Muscle layer of duodenum (tissue), 2 donors: ENCODE measurements around the gene ACYP2.
"Not testable (repeated sequence)": the region's sequence is repeated elsewhere in the genome, so short reads cannot be mapped to it uniquely, and the experiment has no call there.

Experiments
- H3K27ac ChIP-seq: one replicate; pipeline ENCODE4 v1.7.0; 2013; ENCODE audit warnings: mild to moderate bottlenecking, low read length
- H3K27me3 ChIP-seq: one replicate; pipeline ENCODE4 v1.7.0; 2013; ENCODE audit warnings: low read depth, mild to moderate bottlenecking, control low read depth, low read length
- H3K36me3 ChIP-seq, 2 donors: one replicate each; pipeline ENCODE4 v1.7.0; 2013; ENCODE audit warnings: low read length in 2 of 2, control low read depth in 1 of 2, mild to moderate bottlenecking in 1 of 2; ENCODE audit not compliant: insufficient read depth in 2 of 2, control insufficient read depth in 1 of 2
- H3K4me1 ChIP-seq, 2 donors: one replicate each; pipeline ENCODE4 v1.7.0; 2013; ENCODE audit warnings: low read length in 2 of 2, mild to moderate bottlenecking in 2 of 2, control low read depth in 1 of 2, moderate library complexity in 1 of 2; ENCODE audit not compliant: insufficient read depth in 2 of 2, control insufficient read depth in 1 of 2
- H3K4me3 ChIP-seq, 2 donors: one replicate each; pipeline ENCODE4 v1.7.0; 2013; ENCODE audit warnings: low read length in 2 of 2, low read depth in 1 of 2, mild to moderate bottlenecking in 1 of 2
- H3K9me3 ChIP-seq, 2 donors: one replicate each; pipeline ENCODE4 v1.7.0; 2013; ENCODE audit warnings: low read length in 2 of 2, control low read depth in 1 of 2, mild to moderate bottlenecking in 1 of 2; ENCODE audit not compliant: control insufficient read depth in 1 of 2
- donor health status: healthy.

The ACYP2 gene

GRCh38 chr2:54260241-54260595, 144.8 kb downstream of the ACYP2 start:
- H3K36me3 ChIP-seq, result no peaks in the 10 kb centered on the region
- no peak overlapping the region for H3K27ac ChIP-seq
- no peaks in the 10 kb centered on the region for H3K9me3 ChIP-seq
- no peak overlapping the region for H3K4me3 ChIP-seq
- H3K4me1 ChIP-seq, result no peaks in the 10 kb centered on the region
- no peaks in the 10 kb centered on the region for H3K27me3 ChIP-seq

- H3K27ac ChIP-seq, result no peak overlapping the region
- no peaks in the 10 kb centered on the region for H3K36me3 ChIP-seq
- no peak overlapping the region for H3K4me3 ChIP-seq
- H3K9me3 ChIP-seq, result no peaks in the 10 kb centered on the region
- H3K4me1 ChIP-seq, result no peaks in the 10 kb centered on the region
- no peaks in the 10 kb centered on the region for H3K27me3 ChIP-seq
These were observed 146.1 kb downstream of the ACYP2 start for GRCh38 chr2:54261537-54261936.

DNA sequence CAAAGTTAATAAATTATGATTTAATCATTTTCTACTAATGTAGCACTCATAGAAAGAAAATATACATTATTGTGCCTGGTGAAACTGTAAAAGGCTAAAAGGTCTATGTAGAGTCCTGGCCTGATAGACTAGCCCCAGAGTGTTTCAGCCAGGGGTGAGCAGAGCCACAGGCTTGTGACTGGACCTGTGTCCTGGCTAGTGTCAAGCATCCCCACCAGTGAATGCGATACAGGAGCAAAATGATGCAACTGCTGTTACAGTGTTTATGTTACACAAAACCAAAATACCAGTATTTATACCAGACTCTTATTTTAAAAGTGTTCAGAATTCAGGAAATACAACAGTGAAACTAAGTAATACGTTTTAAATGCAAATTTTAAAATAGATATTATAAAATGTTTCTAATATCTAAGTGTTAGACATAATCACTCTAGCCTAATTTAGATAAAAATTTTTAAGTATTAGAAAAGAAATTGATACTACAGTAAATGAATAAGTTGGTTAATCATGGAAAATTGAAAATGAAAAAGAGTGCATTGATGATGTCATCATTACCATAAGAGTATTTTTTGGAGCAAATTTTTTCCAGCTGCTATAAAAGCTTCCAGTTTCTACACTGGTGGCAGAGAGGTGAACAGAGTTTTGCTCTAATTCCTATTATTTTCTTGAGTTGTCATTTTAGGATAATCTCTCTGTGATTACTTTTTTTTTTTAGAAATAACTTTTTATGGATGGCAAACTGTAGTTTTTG, 146.8 kb downstream of the ACYP2 start:
- Histone ChIP-seq H3K27ac (no peak overlapping the region), H3K36me3 (no peaks in the 10 kb centered on the region), H3K4me1 (no peaks in the 10 kb centered on the region), H3K27me3 (no peaks in the 10 kb centered on the region), H3K9me3 (no peaks in the 10 kb centered on the region), H3K4me3 (no peak overlapping the region)

DNA sequence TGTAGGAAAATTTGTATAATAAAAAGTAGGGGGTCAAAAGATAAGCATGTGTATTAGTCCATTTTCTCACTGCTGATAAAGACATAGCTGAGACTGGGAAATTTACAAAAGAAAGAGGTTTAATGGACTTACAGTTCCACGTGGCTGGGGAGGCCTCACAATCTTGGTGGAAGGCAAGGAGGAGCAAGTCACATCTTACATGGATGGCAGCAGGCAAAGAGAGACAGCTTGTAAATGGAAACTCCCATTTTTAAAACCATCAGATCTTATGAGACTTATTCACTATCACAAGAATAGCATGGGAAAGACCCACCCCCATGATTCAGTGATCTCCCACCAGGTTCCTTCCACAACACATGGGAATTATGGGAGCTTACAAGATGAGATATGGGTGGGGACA, 149.7 kb downstream of the ACYP2 start:
- not testable (repeated sequence) for H3K27ac ChIP-seq, H3K4me3 ChIP-seq, H3K36me3 ChIP-seq, H3K27me3 ChIP-seq, H3K9me3 ChIP-seq, H3K4me1 ChIP-seq

DNA sequence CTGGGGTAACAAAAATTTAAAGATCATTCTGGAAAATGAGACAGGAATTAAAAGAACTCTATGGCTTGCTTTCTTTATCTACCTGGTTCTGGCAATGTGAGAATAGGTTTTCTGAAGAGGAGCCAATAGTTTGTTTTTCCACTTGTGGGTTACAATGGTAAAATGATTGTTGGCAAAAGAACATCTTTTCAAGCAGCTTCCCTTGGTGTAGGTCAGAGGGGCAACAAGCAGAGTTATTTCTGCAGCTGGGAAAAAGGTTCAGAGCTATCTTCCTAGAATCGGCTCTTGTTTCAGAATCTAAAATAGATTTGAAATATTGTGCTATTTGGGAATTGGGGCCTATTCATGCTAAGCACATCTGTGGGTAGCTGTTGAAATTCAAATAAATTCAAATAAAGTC, 152.2 kb downstream of the ACYP2 start:
- H3K27ac ChIP-seq, result no peak overlapping the region

DNA sequence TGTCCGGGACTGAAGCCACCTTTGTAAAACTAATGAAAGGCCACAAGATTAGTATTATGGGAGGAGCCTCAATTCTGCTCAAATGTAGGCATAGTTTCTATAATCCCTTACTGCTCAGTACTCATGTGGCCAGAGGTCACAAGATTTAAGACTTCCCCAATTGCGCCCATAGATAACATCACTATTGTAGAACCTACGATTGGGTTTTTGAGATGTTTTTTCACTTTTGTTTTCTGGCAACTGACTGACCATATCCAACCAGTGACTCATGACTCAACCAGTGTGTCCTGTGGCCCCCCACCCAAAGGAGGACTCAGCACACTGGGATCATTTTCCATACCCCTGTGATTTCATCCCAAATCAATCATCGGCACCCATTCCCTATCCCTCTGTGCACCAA, 155.8 kb downstream of the ACYP2 start:
- Histone ChIP-seq H3K27ac (no peak overlapping the region), H3K4me3 (no peak overlapping the region), H3K9me3 (no peaks in the 10 kb centered on the region), H3K27me3 (no peaks in the 10 kb centered on the region), H3K36me3 (no peaks in the 10 kb centered on the region), H3K4me1 (no peaks in the 10 kb centered on the region)

More for the DNA sequence above, 152.2 kb downstream of the ACYP2 start:
- no peaks in the 10 kb centered on the region for H3K36me3 ChIP-seq
- H3K9me3 ChIP-seq, result no peaks in the 10 kb centered on the region
- H3K4me3 ChIP-seq, result no peak overlapping the region
- H3K27me3 ChIP-seq, result no peaks in the 10 kb centered on the region
- no peaks in the 10 kb centered on the region for H3K4me1 ChIP-seq

DNA sequence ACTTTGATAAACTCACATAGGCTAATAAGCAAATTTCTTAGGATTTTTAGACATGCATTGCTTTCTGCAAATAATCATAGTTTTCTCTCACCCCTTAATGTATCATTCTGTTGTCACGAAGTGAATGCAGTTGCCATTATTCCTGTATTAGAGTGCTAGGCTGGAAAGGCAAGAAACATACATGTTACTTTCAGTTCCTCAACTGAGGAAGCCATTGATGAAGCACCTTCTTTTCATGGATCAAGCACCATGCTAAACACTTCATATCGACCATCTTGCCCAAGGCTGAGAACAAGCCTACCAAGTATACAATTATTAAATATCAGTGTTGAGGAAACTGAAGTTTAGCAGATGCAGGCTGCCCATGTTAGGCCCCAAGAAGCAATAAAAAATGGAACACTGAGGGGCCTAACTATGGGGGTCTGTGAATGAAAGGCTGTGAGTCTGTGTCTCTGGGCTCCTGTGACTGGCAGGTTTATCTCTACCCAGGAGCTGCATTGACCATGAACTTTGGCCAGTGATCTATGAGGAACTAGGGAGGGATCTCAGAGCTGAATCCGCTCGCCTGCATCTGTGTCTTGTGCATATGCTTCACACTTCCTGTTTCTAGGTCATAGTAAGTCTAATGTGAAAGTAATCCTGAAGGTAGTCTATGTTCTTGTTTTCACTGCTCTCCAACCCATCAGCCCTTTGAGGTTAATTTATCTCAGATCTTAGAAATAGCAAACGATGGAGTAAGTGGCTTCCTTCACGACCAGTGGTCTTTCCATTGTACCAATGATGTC, 156.6 kb downstream of the ACYP2 start:
- Histone ChIP-seq H3K27ac (no peak overlapping the region), H3K36me3 (no peaks in the 10 kb centered on the region), H3K9me3 (no peaks in the 10 kb centered on the region), H3K4me3 (no peak overlapping the region), H3K27me3 (no peaks in the 10 kb centered on the region), H3K4me1 (no peaks in the 10 kb centered on the region)

DNA sequence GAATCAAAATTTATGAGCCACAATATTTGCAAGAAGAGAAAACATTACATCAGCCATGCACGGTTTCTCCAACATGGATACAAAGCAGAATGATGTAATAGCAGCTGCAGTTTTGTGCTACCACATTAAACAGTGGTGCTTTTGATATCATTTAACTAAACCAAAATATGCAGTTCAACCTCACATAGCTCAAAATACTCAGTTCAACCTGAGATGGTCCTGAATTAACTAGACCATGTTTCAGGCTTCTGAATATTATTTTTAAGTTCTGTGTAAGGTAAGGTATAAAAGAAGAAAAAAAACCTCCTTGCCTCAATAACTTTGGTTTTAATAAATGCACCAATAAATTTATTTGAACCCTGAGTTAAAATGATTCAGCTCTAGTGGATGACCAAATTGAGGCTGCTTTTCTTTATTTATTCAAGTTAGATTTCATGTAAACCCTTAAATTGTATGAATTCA, 159.4 kb downstream of the ACYP2 start:
- Histone ChIP-seq H3K36me3 (no peaks in the 10 kb centered on the region), H3K27ac (no peak overlapping the region), H3K4me1 (no peaks in the 10 kb centered on the region), H3K4me3 (no peak overlapping the region), H3K27me3 (no peaks in the 10 kb centered on the region), H3K9me3 (no peaks in the 10 kb centered on the region)

DNA sequence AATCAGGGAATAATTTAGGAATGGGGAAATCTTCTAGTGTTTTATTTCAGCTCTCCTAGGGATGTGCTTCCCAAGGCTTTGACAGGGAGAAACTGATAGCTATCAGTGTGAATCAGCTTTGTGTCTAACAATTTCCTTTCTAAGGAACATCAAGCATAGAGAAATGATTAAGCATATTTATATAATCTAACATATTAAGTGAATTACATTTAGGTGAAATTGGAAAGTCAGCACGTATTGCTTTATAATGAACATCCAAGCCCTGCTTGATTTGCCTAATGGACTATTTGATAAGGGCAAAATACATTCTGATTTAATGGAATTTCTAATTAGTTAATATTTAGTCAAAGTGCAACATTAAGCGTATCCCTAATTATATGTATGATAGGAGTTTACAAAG, 160.1 kb downstream of the ACYP2 start:
- no peak overlapping the region for H3K4me3 ChIP-seq
- no peaks in the 10 kb centered on the region for H3K4me1 ChIP-seq
- no peaks in the 10 kb centered on the region for H3K9me3 ChIP-seq
- H3K27ac ChIP-seq, result no peak overlapping the region
- H3K36me3 ChIP-seq, result no peaks in the 10 kb centered on the region
- no peaks in the 10 kb centered on the region for H3K27me3 ChIP-seq

GRCh38 chr2:54279385-54279784, 164.0 kb downstream of the ACYP2 start:
- Histone ChIP-seq H3K4me3 (no peak overlapping the region), H3K27ac (no peak overlapping the region), H3K36me3 (no peaks in the 10 kb centered on the region), H3K27me3 (no peaks in the 10 kb centered on the region), H3K4me1 (no peaks in the 10 kb centered on the region), H3K9me3 (no peaks in the 10 kb centered on the region)

DNA sequence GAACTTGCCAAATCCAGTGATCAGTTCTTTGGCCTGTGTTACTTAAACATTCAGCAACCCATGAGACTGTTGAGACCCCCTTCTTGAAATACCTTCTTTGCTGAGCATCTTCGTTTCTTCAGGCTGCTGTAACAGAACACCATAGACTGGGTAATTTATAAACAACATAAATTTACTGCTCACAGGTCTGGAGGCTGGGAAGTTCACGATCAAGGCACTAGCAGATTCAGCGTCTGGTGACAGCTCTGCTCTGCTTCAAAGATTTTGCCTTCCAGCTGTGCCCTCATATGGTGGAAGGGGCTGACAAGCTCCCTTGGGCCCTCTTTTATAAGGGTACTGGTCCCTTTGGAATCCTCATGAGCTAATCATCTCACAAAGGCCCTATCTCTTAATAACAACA, 169.4 kb downstream of the ACYP2 start:
- Histone ChIP-seq H3K4me3 (no peak overlapping the region), H3K27ac (no peak overlapping the region), H3K27me3 (no peaks in the 10 kb centered on the region)

More for the DNA sequence above, 169.4 kb downstream of the ACYP2 start:
- peaks cover 0 to 5% of the 10 kb centered on the region in 2 donors for H3K4me1 ChIP-seq
- no peaks in the 10 kb centered on the region for H3K36me3 ChIP-seq
- H3K9me3 ChIP-seq, result no peaks in the 10 kb centered on the region
